Left cardiac atrium (tissue), 4 donors: ENCODE results near the gene AHRR. TPM values are rescaled to one million over a fixed set of nuclear protein-coding genes. Genes with fewer than 3 reads are reported as not detected.
"Not testable (repeated sequence)": the region's sequence is repeated elsewhere in the genome, so short reads cannot be mapped to it uniquely, and the experiment has no call there.

Experiments
- ATAC-seq, 2 donors: fragments of 200-7000 bp; cut with Tn5 transposase; one replicate each; pipeline ENCODE4 v1.9.1; 2020; ENCODE audit warnings: mild to moderate bottlenecking in 2 of 2, moderate library complexity in 2 of 2
- DNase-seq: peaks from one replicate; pipeline ENCODE4 v3.0.0-alpha.2; 2020
- intact Hi-C, 2 donors: fragments of 100-400 bp; cut with DNase I; formaldehyde crosslinking; loops; one replicate each; pipeline versions ENCODE4 v1.14.1 to v1.15.1; 2022 to 2023
- total RNA-seq, 2 donors: library from RNA; stranded (reverse); fragmentation: NEBNext Ultra II Directional; extraction: Animal tissue kit (Norgen Biotek cat#: 25700); gene quantifications; one replicate each; pipeline ENCODE4 v1.2.1, GENCODE V29; 2021
- donor health status: DM: no; HTN: yes; CAD: no.
- donor health status: DM: no; HTN: yes; CAD: no; lungs with severe emphysema.
- donor health status: DM: yes; HTN: yes; CAD: no.
- donor health status: Dilated cardiomyopathy.

AHRR gene
- total RNA-seq, 2 donors from 2014 or later = 1.9 to 3.8 TPM

GRCh38 chr5:353612-354580, 32.4 kb downstream of the AHRR start:
- DNase-seq (no peak), ATAC-seq (no peak)
- intact Hi-C loops = no loop called here

GRCh38 chr5:354581-355378, 33.3 kb downstream of the AHRR start:
- DNase-seq = no peak

GRCh38 chr5:355379-355935, 33.9 kb downstream of the AHRR start:
- no peak for DNase-seq
- no peak for ATAC-seq
- intact Hi-C loops = no loop called here

More at GRCh38 chr5:354581-355378, 33.3 kb downstream of the AHRR start:
- intact Hi-C loops = no loop called here
- ATAC-seq = no peak

GRCh38 chr5:355958-356357, 34.4 kb downstream of the AHRR start:
- no peak for ATAC-seq
- no peak for DNase-seq
- intact Hi-C loops = no loop called here

- intact Hi-C loops = no loop called here
- DNase-seq = no peak
- ATAC-seq = no peak
Measured at GRCh38 chr5:359301-359897, 37.9 kb downstream of the AHRR start.

- DNase-seq = no peak
- intact Hi-C loops = no loop called here
- ATAC-seq = no peak
Measured at GRCh38 chr5:360257-361027, 38.9 kb downstream of the AHRR start.

GRCh38 chr5:362189-362588, 40.7 kb downstream of the AHRR start:
- intact Hi-C loops = no loop called here
- DNase-seq = no peak
- no peak for ATAC-seq

- intact Hi-C loops = no loop called here
- ATAC-seq (no peak), DNase-seq (no peak)
Measured at GRCh38 chr5:362978-363765, 41.7 kb downstream of the AHRR start.

- no peak for ATAC-seq
- DNase-seq = no peak
- intact Hi-C loops = no loop called here
Measured at GRCh38 chr5:364497-364896, 43.0 kb downstream of the AHRR start.

- intact Hi-C loops = no loop called here
- DNase-seq (no peak), ATAC-seq (no peak)
Measured at GRCh38 chr5:366541-367357, 45.2 kb downstream of the AHRR start.

GRCh38 chr5:367358-368130, 46.0 kb downstream of the AHRR start:
- DNase-seq (no peak), ATAC-seq (no peak)

GRCh38 chr5:368183-369084, 46.9 kb downstream of the AHRR start:
- intact Hi-C loops = no loop called here
- ATAC-seq (peak; percentile 28 to 40), DNase-seq (no peak)

More at GRCh38 chr5:367358-368130, 46.0 kb downstream of the AHRR start:
- intact Hi-C loops = no loop called here

- ATAC-seq (peak in 1 of 2 donors; percentile 18), DNase-seq (no peak)
- intact Hi-C loops = no loop called here
Measured at GRCh38 chr5:369151-369868, 47.8 kb downstream of the AHRR start.

GRCh38 chr5:369869-370236, 48.3 kb downstream of the AHRR start:
- DNase-seq, intact Hi-C loops, ATAC-seq: not testable (repeated sequence)
